ENCODE results near the gene CDC34.
"Not testable (repeated sequence)": the region's sequence is repeated elsewhere in the genome, so short reads cannot be mapped to it uniquely, and the experiment has no call there.

CDC34 gene

GRCh38 chr19:574658-575526 lies 43.3 kb downstream of the CDC34 start:
- no peak for DNase-seq

DNA sequence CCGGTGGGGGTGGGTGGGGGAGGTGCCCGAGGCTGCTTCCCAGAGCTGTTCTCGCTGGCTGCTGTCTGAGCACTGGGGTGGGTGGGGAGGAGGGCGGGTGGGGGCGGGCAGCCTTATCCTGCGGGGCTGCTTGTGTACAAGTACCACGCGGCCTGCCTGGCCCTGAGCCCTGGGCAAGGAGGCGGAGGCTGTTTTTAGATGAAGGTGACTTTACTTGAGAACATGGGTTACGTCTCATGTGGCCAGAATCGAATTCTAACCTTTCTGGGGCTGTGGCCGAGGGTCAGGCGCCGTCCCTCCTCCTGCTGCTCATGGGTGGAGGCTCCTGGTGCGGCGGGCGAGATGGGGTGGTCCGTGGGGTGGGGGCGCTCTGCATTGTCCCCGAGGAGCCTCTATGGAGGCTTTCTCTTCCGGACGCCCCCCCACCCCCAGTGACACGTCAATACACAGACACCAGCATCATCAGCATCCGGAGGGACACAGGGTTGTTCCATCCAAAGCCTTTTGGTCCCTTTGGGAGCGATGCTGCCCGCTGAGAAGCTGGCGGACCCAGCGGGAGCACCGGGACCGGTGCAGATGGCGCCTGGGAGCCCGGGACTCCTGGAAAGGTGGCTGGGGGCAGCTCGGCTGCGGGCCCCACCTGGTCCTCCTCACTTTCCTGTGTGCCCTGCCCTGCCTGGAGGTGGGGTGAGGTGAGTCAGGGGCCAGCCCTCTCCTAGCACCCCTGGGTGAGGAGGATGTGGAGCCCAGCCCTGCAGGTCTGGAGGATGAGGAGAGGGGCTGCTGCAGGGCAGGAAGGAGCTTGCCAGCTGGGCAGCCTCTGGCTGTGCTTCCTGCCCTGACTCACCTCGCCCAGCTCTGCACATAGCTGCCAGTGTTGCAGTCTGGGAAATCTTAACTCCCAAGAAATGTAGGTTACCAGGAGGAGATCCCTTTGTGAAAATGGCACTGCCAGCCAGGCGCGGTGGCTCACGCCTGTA lies 44.3 kb downstream of the CDC34 start:
- no peak for DNase-seq

DNA sequence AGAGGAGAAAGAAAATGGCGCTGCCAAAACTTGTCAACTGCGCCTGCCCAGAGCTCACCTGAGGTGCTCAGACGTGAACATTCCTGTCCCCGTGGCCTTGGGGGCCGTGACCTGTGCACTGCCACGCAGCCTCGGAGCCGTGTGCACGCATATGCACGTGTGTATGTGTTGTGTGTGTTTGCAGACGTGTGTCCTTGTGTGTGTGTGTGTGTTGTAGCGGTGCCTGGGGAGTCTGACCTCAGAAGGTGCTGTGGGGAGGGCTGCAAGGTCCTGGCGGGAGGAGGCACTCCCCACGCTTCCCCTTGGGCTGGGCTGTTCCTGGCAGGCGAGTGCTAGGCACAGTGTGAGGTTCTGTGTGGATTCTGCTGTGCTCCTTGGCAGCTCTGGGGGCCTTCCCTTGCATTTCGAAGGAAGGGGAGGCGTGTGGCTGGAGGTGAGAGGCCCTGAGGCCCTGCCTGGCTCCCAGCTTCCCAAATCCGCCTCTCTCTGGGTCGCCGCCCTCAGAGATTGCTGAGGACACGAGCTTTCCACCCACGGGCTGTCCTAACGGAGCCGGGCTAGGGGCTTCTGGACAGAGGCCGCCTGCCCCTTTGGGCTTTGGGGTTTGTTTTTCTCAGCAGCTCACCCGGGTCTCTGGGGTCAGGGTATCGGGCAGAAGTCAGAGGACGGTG lies 45.3 kb downstream of the CDC34 start:
- DNase-seq: no peak

DNA sequence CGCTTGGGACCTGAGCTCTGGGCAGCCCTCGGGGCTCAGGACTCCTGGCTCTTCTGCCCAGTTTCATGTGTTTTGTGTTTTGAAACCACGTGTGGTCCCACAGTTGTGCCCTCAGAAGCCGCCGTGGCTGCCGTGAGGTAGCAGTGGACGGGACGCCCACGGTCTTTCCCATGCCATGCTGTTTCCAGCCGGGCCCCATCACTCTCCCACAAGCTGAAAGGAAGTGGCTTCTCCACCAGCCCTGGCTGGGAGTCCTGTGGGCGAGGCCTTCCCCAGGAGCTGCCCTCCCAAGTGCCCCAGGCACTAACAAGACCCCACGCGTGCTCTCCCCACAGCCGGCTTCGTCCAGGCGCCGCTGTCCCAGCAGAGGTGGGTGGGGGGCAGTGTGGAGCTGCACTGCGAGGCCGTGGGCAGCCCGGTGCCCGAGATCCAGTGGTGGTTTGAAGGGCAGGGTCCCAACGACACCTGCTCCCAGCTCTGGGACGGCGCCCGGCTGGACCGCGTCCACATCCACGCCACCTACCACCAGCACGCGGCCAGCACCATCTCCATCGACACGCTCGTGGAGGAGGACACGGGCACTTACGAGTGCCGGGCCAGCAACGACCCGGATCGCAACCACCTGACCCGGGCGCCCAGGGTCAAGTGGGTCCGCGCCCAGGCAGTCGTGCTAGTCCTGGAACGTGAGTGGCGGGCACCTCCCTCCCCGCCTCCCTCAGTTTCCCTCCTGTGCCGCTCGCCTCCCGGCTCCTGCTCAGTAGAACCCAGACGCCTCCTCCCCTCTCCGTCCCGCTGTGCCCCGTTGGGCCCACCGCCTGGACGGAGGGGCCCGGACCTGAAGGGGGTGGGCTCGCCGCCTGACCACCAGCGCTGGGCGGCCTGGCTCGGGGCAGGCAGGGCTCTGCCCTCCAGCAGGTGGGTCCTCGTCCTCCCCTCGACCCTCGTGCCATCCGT lies 46.2 kb downstream of the CDC34 start:
- no peak for DNase-seq

DNA sequence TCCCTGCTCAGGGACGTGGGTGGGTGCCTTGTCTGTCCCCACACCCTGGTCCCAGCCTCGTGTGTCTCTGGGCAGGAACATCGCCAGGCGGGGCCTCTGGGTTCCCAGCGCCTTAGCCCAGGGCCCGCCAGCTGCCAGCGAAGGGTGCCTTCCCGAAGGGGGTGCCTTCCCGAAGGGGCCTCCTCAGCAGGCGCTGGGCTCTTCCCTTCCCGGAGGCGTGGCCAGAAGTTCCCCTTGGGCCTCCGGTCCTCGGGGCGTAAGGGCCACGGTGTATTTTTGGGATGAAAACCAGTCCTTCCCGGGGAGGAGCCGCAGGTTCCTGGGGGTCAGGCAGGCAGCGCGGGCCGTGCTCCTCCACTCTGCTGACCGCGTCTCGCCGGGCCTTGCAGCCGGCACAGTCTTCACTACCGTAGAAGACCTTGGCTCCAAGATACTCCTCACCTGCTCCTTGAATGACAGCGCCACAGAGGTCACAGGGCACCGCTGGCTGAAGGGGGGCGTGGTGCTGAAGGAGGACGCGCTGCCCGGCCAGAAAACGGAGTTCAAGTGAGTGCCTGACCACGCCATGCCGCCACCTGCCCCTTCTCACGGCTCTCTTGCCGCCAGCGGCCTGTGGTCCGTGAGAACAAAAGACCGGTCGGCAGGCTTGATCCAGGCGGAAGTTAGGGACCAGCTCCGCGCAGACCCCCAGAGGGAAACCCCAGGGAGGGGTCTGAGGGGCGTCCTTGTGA lies 47.7 kb downstream of the CDC34 start:
- no peak for DNase-seq

- DNase-seq: no peak
Measured at GRCh38 chr19:579842-580155, 48.2 kb downstream of the CDC34 start.

DNA sequence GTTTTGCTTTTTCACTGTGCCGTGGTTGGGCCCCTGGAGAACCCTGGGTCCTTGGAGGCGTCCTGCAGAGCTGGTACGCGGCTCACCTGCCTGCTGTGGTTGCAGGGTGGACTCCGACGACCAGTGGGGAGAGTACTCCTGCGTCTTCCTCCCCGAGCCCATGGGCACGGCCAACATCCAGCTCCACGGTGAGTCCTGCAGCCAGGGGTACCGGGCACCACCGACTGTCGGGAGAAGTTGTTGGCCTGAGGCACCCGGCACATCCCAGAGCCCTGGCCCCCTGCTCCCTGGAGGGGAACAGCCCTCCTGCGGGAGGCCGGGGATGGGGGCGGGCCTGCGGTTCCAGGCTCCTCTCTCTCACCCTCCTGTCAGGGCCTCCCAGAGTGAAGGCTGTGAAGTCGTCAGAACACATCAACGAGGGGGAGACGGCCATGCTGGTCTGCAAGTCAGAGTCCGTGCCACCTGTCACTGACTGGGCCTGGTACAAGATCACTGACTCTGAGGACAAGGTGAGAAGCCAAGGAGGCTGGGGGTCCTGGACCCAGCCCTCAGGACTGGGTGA lies 48.8 kb downstream of the CDC34 start:
- DNase-seq: no peak

- no peak for DNase-seq
Measured at GRCh38 chr19:581399-582111, 50.0 kb downstream of the CDC34 start.

DNA sequence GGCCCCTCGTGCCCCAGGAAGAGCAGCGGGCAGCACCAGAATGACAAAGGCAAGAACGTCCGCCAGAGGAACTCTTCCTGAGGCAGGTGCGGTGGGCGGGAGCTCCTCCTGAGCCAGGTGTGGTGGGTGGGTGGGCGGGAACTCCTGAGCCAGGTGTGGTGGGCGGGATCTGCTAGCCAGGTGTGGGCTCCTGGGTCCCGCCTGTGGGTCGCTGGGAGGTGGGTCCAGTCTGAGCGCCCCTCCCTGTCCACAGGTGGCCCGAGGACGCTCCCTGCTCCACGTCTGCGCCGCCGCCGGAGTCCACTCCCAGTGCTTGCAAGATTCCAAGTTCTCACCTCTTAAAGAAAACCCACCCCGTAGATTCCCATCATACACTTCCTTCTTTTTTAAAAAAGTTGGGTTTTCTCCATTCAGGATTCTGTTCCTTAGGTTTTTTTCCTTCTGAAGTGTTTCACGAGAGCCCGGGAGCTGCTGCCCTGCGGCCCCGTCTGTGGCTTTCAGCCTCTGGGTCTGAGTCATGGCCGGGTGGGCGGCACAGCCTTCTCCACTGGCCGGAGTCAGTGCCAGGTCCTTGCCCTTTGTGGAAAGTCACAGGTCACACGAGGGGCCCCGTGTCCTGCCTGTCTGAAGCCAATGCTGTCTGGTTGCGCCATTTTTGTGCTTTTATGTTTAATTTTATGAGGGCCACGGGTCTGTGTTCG lies 51.1 kb downstream of the CDC34 start:
- no peak for DNase-seq

DNA sequence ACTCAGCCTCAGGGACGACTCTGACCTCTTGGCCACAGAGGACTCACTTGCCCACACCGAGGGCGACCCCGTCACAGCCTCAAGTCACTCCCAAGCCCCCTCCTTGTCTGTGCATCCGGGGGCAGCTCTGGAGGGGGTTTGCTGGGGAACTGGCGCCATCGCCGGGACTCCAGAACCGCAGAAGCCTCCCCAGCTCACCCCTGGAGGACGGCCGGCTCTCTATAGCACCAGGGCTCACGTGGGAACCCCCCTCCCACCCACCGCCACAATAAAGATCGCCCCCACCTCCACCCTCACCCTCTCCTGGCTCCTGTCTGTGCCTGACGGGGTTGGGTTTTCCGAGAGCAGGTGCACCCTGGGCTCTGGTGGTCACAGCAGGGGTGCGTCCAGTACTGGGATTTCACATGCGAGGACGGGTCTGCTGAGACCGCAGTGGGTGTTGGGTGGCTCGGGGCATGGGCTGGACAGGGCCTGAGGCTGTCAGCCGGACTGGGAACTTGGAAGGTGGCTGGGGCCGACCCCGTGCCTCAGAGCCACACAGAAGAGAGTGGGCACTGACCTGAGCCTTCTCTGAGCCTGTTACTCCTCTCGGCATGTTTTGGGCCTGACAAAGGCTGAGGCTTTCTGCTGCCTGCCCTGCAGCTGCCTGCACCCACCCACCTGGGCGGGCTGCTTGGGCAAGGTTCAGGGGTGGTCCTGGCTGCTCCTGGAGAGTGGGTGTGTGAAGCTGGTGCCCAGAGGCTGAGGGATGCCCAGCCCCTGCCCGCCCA lies 51.8 kb downstream of the CDC34 start:
- no peak for DNase-seq

DNA sequence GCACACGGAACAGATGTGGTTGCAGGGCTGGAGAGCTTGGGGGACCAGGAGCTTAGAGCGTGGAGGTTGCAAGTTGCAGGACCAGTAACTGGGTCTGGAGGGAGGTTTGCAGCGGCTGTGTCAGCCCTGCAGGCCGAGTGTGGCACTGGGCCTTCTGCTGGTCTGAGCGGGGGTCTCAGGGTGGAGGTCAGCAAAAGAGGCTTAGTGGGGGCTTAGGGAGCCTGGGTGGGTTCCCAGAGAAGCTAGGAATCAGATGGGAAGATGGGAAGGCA lies 52.3 kb downstream of the CDC34 start:
- no peak for DNase-seq

DNA sequence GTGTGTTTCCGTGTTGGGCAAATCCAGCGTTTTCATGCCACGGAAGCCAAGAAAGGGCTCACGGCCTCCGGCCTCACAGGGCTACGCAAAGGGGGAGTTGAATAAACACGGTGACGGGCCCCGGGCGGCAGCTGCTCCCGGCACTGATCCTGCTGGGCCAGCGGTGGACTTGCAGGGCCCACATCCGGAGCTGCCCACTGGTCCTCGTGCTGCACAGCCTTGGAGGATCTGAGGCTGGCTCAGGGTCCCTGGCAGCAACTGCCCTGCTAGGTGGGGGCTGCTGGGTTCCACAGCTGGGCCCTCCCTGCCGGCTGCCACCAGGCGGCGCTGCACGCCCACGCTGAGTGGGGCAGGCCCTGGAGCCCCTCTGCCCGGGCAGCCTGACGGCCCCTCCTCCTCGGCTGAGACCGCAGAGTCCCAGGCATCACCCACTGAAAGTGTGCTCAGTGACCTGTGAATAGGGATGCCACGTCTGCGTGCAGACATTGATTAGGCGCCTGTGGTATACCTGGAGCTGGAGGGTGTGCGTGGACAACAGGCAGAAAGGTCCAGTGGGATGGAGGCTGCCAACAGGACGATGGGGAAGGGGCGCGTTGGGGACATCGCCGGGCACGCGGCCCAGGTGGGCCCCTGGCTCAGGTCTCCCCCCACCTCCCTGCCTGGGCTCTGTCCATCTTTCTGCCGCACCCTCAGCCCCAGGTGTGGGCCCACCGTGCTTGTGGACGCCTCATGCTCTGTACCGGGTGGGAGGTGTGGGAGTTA lies 52.9 kb downstream of the CDC34 start:
- DNase-seq: no peak

DNA sequence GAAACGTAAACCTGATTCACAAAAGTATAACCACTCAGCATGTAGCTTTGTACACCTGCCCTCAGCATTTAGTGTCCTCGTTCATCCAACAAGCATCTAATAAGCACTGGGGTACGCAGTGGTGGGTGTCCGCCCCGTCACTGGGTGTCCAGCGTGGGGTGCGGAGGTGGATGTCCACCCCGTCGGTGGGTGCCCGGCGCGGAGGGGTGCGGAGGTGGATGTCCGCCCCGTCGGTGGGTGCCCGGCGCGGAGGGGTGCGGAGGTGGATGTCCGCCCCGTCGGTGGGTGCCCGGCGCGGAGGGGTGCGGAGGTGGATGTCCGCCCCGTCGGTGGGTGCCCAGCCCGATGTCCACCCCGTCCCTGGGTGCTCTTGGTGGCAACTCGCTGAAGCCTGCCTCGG lies 53.6 kb downstream of the CDC34 start:
- not testable (repeated sequence) for DNase-seq

- DNase-seq: no peak
Measured at GRCh38 chr19:585551-586110, 54.1 kb downstream of the CDC34 start.

DNA sequence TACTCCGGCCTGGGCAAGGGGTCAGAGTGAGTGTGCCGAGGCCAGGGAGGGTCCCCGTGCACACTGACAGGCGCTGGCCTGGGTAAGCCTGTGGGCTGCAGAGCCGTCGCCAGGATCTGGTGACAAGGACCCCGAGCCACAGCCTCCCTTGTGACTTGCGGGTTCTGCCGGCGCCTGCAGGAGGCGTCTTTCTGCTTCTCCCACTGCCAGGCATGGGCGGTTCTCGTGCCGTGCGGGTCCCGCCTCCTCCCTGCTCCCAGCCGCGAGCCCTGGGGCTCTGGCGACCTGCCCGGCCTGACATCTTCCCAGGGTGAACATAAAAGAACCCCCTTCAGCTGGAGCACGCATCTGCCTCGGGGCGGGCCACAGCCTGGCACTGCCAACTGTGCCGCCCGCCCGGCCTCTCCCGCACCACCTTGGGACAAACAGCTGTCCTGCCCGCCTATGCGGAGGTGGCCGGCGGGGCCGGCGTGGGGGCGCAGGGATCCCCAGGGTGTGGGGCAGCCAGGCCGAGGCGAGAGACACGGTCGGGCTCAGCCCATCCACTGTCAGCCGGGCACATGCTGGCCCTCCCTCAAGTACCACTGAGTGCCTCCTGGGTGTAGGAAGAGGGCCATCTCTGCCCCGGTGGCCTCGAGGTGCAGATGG lies 56.7 kb downstream of the CDC34 start:
- peak; percentile 94 for DNase-seq

DNA sequence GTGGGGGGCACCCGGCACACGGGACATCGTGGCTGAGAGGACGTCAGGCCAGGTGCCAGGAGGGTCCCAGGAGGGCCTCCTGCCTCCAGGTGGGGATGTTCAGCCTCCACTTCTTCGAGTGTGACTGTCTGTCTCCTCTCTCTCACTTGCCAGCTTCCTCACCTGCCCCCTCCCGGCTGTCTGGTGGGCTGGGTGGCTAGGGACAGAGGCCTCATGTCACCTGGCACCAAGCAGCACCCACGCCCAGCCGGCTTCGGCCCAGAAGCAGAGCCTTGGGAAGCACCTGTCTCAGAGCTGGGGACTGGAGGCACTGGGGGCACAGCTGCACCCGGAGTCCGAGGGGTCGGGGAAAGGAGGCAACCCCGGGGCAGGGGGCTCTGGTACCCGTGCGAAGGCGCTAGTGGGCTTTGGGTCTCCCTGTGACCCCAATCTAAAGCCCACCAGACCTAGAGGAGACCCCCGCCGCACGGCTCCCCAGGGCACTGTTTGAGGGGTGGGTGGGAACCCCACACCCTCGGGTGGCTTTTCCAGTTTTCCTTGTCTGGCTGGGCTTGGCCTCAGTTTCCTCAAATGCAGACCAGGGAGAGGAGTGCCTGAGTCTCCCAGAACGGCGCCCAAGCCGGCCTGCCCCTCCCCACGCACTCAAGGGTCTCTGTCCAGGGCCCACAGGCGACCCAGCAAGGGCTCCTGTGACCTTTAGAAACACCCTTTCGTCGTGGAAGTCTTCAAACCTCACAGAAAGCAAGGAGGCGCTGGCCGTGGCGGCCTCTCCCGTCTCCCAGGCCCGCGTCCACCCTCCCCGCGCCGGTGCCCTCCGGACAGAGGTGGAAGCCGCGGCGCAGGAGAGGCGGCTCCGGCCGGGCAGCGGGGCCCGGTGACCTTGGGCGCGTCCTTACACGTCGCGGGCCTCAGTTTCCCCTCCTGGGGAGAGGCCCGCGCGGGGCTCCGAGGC lies 57.5 kb downstream of the CDC34 start:
- DNase-seq: peak; percentile 84

All from NCI-H1105 (cell line).